Measurements from ENCODE around the gene CDHR5. TPM values are rescaled to one million over a fixed set of nuclear protein-coding genes. Genes with fewer than 3 reads are reported as not detected.

Gene CDHR5
- total and polyA plus RNA-seq, 10 donors = 0.02 to 0.16 (median 0.03) TPM; not detected in 7

- intact Hi-C loops (cut with DNase I; ENCODE audit: low total_unique reads) = no loop called here
- H3K9me3 ChIP-seq = no peaks in the 10 kb centered on the region
- H3K27ac ChIP-seq = peak overlapping the region; percentile 89 to 98 (median 96)
- WGBS, 5 donors = 61 to 77% (median 65%) methylated on average over 31 to 39 of the region's 39 CpGs
- H3K36me3 ChIP-seq = peaks cover 4 to 54% (median 28%) of the 10 kb centered on the region in 6 donors
- no peak for TF ChIP-seq CTCF (IDR thresholded peaks at IDR 0.05 in 8 of 11, conservative IDR thresholded peaks at IDR 0.05 in 3 of 11)
- TF ChIP-seq POLR2AphosphoS5 (IDR thresholded peaks at IDR 0.05) = peak in 1 of 3 donors; percentile 63
- no peak for TF ChIP-seq POLR2A (IDR thresholded peaks at IDR 0.05)
- no peaks in the 10 kb centered on the region for H3K27me3 ChIP-seq (replicated peaks in 1 of 7)
- peak; percentile 84 for DNase-seq
- peaks cover 21 to 68% (median 43%) of the 10 kb centered on the region in 6 donors for H3K4me1 ChIP-seq
- H3K4me3 ChIP-seq = peak overlapping the region in 7 of 8 donors; percentile 55 to 91 (median 67)
Observed at GRCh38 chr11:616320-617198, 8.2 kb downstream of the CDHR5 start.

- intact Hi-C loops (cut with DNase I; ENCODE audit: low total_unique reads) = no loop called here
Observed at GRCh38 chr11:615504-616319, 9.0 kb downstream of the CDHR5 start, which contains the start of gene IRF7. Gene IRF7 (minus strand): TSS chr11:615950. CDS start chr11:615364, 586 bp downstream.

DNA sequence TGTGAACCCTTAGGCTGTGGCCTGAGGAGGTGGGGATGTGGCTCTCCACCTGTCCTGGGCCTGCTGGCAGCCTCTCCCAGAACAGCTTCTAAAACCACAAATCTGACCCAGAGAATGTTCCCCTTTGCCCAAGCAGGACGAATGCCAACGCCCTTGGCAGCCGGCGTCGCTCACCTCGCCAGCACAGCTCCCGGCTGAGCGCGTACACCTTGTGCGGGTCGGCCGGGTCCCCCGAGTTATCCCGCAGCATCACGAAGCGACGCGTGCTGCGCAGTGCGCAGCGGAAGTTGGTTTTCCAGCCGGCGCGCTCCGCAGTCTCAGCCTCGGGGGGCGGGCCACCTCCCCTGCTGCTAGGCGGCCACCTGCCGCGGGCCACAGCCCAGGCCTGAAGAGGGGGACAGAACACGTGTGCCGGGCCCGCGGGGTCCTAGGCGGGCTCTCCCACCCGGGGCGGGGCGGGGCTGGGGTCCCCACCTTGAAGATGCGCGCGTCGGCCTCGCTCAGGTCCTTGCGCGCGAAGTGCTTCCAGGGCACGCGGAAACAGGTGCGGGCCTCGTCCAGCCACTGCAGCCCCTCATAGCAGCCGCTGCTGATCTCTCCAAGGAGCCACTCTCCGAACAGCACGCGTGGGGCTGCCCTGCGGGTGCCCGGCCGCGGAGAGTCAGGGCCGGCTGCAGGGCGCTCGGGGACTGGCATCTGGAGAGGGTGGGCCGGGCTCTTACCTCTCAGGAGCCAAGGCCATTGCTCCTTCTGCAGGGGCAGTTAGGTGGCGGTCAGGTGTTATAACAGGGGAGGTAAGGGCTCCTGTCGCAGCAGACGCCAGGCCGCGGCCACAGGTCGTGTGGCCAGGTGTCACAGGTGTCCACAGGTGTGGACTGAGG lies 9.9 kb downstream of the CDHR5 start:
- Histone ChIP-seq H3K27ac (peak overlapping the region; percentile 89 to 98 (median 96)), H3K36me3 (peaks cover 4 to 69% (median 45%) of the 10 kb centered on the region in 6 donors), H3K27me3 (replicated peaks in 1 of 7) (no peaks in the 10 kb centered on the region), H3K4me1 (peaks cover 21 to 55% (median 43%) of the 10 kb centered on the region in 6 donors), H3K4me3 (peak overlapping the region; percentile 55 to 91 (median 66)), H3K9me3 (no peaks in the 10 kb centered on the region)
- DNase-seq = peak; percentile 86
- intact Hi-C loops (cut with DNase I; ENCODE audit: low total_unique reads) = no loop called here
- 64 to 76% (median 68%) methylated on average over 41 to 68 of the region's 68 CpGs for WGBS, 5 donors
- no peak for TF ChIP-seq CTCF (IDR thresholded peaks at IDR 0.05 in 8 of 11, conservative IDR thresholded peaks at IDR 0.05 in 3 of 11)
- TF ChIP-seq POLR2AphosphoS5 (IDR thresholded peaks at IDR 0.05) = peak in 2 of 3 donors; percentile 26 to 37

More at GRCh38 chr11:615504-616319, 9.0 kb downstream of the CDHR5 start, which contains the start of gene IRF7:
- 2 to 5% (median 2%) methylated on average over 29 to 66 of the region's 66 CpGs for WGBS, 5 donors
- H3K4me3 ChIP-seq = peak within 1 kb of the TSS; percentile 55 to 91 (median 66)
- no peaks in the 10 kb centered on the region for H3K27me3 ChIP-seq (replicated peaks in 1 of 7)
- peak; percentile 99 for DNase-seq
- H3K9me3 ChIP-seq = no peaks in the 10 kb centered on the region
- TF ChIP-seq POLR2AphosphoS5 (IDR thresholded peaks at IDR 0.05) = peak; percentile 95 to 98 (median 96)
- TF ChIP-seq POLR2A (IDR thresholded peaks at IDR 0.05) = peak; percentile 53 to 87 (median 86)
- peak in 4 of 11 experiments; percentile 6 to 22 (median 20) for TF ChIP-seq CTCF (IDR thresholded peaks at IDR 0.05 in 8 of 11, conservative IDR thresholded peaks at IDR 0.05 in 3 of 11)
- peaks cover 21 to 63% (median 43%) of the 10 kb centered on the region in 6 donors for H3K4me1 ChIP-seq
- peaks cover 4 to 61% (median 37%) of the 10 kb centered on the region in 6 donors for H3K36me3 ChIP-seq
- H3K27ac ChIP-seq = peak within 1 kb of the TSS; percentile 89 to 98 (median 96)
